ENCODE results near the gene C3orf20.

The C3orf20 gene

GRCh38 chr3:14725013-14725412, 50.1 kb downstream of the C3orf20 start:
- Histone ChIP-seq H2BK120ac (ENCODE audit: insufficient read depth, low read length, poor library complexity) (no peak overlapping the region), H3K4me1 (ENCODE audit: control insufficient read depth in 1 of 2, insufficient read depth in 2 of 2, low read length in 2 of 2) (no peaks in the 10 kb centered on the region), H3K9me3 (ENCODE audit: insufficient read depth, low read depth, low read length) (no peaks in the 10 kb centered on the region), H2BK5ac (ENCODE audit: low read depth, low read length, poor library complexity) (no peak overlapping the region), H2AK5ac (ENCODE audit: low read length) (no peak overlapping the region), H3K4ac (ENCODE audit: low read depth, low read length) (no peak overlapping the region), H3K18ac (ENCODE audit: low read length) (no peak overlapping the region), H2AFZ (ENCODE audit: insufficient read depth, low read length, poor library complexity) (no peak overlapping the region), H4K12ac (ENCODE audit: low read depth, low read length) (no peak overlapping the region), H3K27ac (ENCODE audit: low read depth, low read length) (no peak overlapping the region), H4K91ac (ENCODE audit: low read depth, low read length) (no peak overlapping the region), H2BK12ac (ENCODE audit: low read length) (no peak overlapping the region), H3K23ac (ENCODE audit: low read length) (no peak overlapping the region), H3K27me3 (ENCODE audit: insufficient read depth, low read length) (no peaks in the 10 kb centered on the region), H3K79me2 (ENCODE audit: control insufficient read depth, insufficient read depth, low read length, poor library complexity) (no peaks in the 10 kb centered on the region), H3K14ac (ENCODE audit: low read length) (no peak overlapping the region), H3K36me3 (ENCODE audit: control insufficient read depth in 1 of 2, insufficient read depth in 2 of 2, low read length in 2 of 2) (no peaks in the 10 kb centered on the region), H3K79me1 (ENCODE audit: low read length) (no peaks in the 10 kb centered on the region), H4K8ac (ENCODE audit: low read depth, low read length) (no peak overlapping the region), H3K9ac (ENCODE audit: low read length) (no peak overlapping the region), H3K4me3 (ENCODE audit: low read depth, low read length) (no peak overlapping the region), H3K4me2 (ENCODE audit: low read length) (no peak overlapping the region)
- DNase-seq = peak; percentile 41 to 83
- WGBS (ENCODE audit: extremely low coverage, insufficient coverage, insufficient read length) = no CpG with 5 or more reads among the region's 5 CpGs

- Histone ChIP-seq H2AK5ac (ENCODE audit: low read length) (no peak overlapping the region), H2BK12ac (ENCODE audit: low read length) (no peak overlapping the region), H3K27me3 (ENCODE audit: insufficient read depth, low read length) (no peaks in the 10 kb centered on the region), H2AFZ (ENCODE audit: insufficient read depth, low read length, poor library complexity) (no peak overlapping the region), H3K4me1 (ENCODE audit: control insufficient read depth in 1 of 2, insufficient read depth in 2 of 2, low read length in 2 of 2) (no peaks in the 10 kb centered on the region), H3K36me3 (ENCODE audit: control insufficient read depth in 1 of 2, insufficient read depth in 2 of 2, low read length in 2 of 2) (no peaks in the 10 kb centered on the region), H3K27ac (ENCODE audit: low read depth, low read length) (no peak overlapping the region), H3K14ac (ENCODE audit: low read length) (no peak overlapping the region), H2BK5ac (ENCODE audit: low read depth, low read length, poor library complexity) (no peak overlapping the region), H3K9me3 (ENCODE audit: insufficient read depth, low read depth, low read length) (no peaks in the 10 kb centered on the region), H4K12ac (ENCODE audit: low read depth, low read length) (no peak overlapping the region), H3K79me1 (ENCODE audit: low read length) (no peaks in the 10 kb centered on the region), H4K8ac (ENCODE audit: low read depth, low read length) (no peak overlapping the region), H4K91ac (ENCODE audit: low read depth, low read length) (no peak overlapping the region), H3K18ac (ENCODE audit: low read length) (no peak overlapping the region), H2BK120ac (ENCODE audit: insufficient read depth, low read length, poor library complexity) (no peak overlapping the region), H3K4ac (ENCODE audit: low read depth, low read length) (no peak overlapping the region), H3K79me2 (ENCODE audit: control insufficient read depth, insufficient read depth, low read length, poor library complexity) (no peaks in the 10 kb centered on the region), H3K9ac (ENCODE audit: low read length) (no peak overlapping the region), H3K23ac (ENCODE audit: low read length) (no peak overlapping the region), H3K4me2 (ENCODE audit: low read length) (no peak overlapping the region), H3K4me3 (ENCODE audit: low read depth, low read length) (no peak overlapping the region)
- no CpG with 5 or more reads among the region's 9 CpGs for WGBS (ENCODE audit: extremely low coverage, insufficient coverage, insufficient read length)
- DNase-seq = no peak
These were observed 50.9 kb downstream of the C3orf20 start for GRCh38 chr3:14725564-14726440.

GRCh38 chr3:14726441-14726780, 51.5 kb downstream of the C3orf20 start:
- Histone ChIP-seq H2AFZ (ENCODE audit: insufficient read depth, low read length, poor library complexity) (no peak overlapping the region), H3K4me3 (ENCODE audit: low read depth, low read length) (no peak overlapping the region), H2BK5ac (ENCODE audit: low read depth, low read length, poor library complexity) (no peak overlapping the region), H4K12ac (ENCODE audit: low read depth, low read length) (no peak overlapping the region), H4K8ac (ENCODE audit: low read depth, low read length) (no peak overlapping the region), H3K9me3 (ENCODE audit: insufficient read depth, low read depth, low read length) (no peaks in the 10 kb centered on the region), H3K18ac (ENCODE audit: low read length) (no peak overlapping the region), H3K14ac (ENCODE audit: low read length) (no peak overlapping the region), H2BK12ac (ENCODE audit: low read length) (no peak overlapping the region), H2AK5ac (ENCODE audit: low read length) (no peak overlapping the region), H4K91ac (ENCODE audit: low read depth, low read length) (no peak overlapping the region), H3K27ac (ENCODE audit: low read depth, low read length) (no peak overlapping the region), H3K9ac (ENCODE audit: low read length) (no peak overlapping the region), H3K4ac (ENCODE audit: low read depth, low read length) (no peak overlapping the region), H3K27me3 (ENCODE audit: insufficient read depth, low read length) (no peaks in the 10 kb centered on the region), H3K23ac (ENCODE audit: low read length) (no peak overlapping the region), H3K4me1 (ENCODE audit: control insufficient read depth in 1 of 2, insufficient read depth in 2 of 2, low read length in 2 of 2) (no peaks in the 10 kb centered on the region), H2BK120ac (ENCODE audit: insufficient read depth, low read length, poor library complexity) (no peak overlapping the region), H3K79me2 (ENCODE audit: control insufficient read depth, insufficient read depth, low read length, poor library complexity) (no peaks in the 10 kb centered on the region), H3K36me3 (ENCODE audit: control insufficient read depth in 1 of 2, insufficient read depth in 2 of 2, low read length in 2 of 2) (no peaks in the 10 kb centered on the region), H3K79me1 (ENCODE audit: low read length) (no peaks in the 10 kb centered on the region), H3K4me2 (ENCODE audit: low read length) (no peak overlapping the region)
- DNase-seq = no peak
- no CpG with 5 or more reads among the region's 6 CpGs for WGBS (ENCODE audit: extremely low coverage, insufficient coverage, insufficient read length)

- Histone ChIP-seq H4K12ac (ENCODE audit: low read depth, low read length) (no peak overlapping the region), H3K4me2 (ENCODE audit: low read length) (no peak overlapping the region), H2AFZ (ENCODE audit: insufficient read depth, low read length, poor library complexity) (no peak overlapping the region), H3K36me3 (ENCODE audit: control insufficient read depth in 1 of 2, insufficient read depth in 2 of 2, low read length in 2 of 2) (no peaks in the 10 kb centered on the region), H2AK5ac (ENCODE audit: low read length) (no peak overlapping the region), H2BK5ac (ENCODE audit: low read depth, low read length, poor library complexity) (no peak overlapping the region), H3K4me3 (ENCODE audit: low read depth, low read length) (no peak overlapping the region), H3K9ac (ENCODE audit: low read length) (no peak overlapping the region), H3K14ac (ENCODE audit: low read length) (no peak overlapping the region), H4K8ac (ENCODE audit: low read depth, low read length) (no peak overlapping the region), H3K4ac (ENCODE audit: low read depth, low read length) (no peak overlapping the region), H4K91ac (ENCODE audit: low read depth, low read length) (no peak overlapping the region), H2BK12ac (ENCODE audit: low read length) (no peak overlapping the region), H3K4me1 (ENCODE audit: control insufficient read depth in 1 of 2, insufficient read depth in 2 of 2, low read length in 2 of 2) (no peaks in the 10 kb centered on the region), H3K9me3 (ENCODE audit: insufficient read depth, low read depth, low read length) (no peaks in the 10 kb centered on the region), H3K79me2 (ENCODE audit: control insufficient read depth, insufficient read depth, low read length, poor library complexity) (no peaks in the 10 kb centered on the region), H3K18ac (ENCODE audit: low read length) (no peak overlapping the region), H3K23ac (ENCODE audit: low read length) (no peak overlapping the region), H2BK120ac (ENCODE audit: insufficient read depth, low read length, poor library complexity) (no peak overlapping the region), H3K79me1 (ENCODE audit: low read length) (no peaks in the 10 kb centered on the region), H3K27ac (ENCODE audit: low read depth, low read length) (no peak overlapping the region), H3K27me3 (ENCODE audit: insufficient read depth, low read length) (no peaks in the 10 kb centered on the region)
- no peak for DNase-seq
- WGBS (ENCODE audit: extremely low coverage, insufficient coverage, insufficient read length) = no CpG with 5 or more reads among the region's 5 CpGs
These were observed 53.2 kb downstream of the C3orf20 start for GRCh38 chr3:14728113-14728512.
